ENCODE data around the gene AGMAT. TPM values are rescaled to one million over a fixed set of nuclear protein-coding genes. Genes with fewer than 3 reads are reported as not detected.
A peak's percentile ranks its signal among the peaks of the same experiment; 100 is the strongest.

The AGMAT gene
- polyA plus RNA-seq, 4 donors = 18.9 to 66.5 (median 27.2) TPM

DNA sequence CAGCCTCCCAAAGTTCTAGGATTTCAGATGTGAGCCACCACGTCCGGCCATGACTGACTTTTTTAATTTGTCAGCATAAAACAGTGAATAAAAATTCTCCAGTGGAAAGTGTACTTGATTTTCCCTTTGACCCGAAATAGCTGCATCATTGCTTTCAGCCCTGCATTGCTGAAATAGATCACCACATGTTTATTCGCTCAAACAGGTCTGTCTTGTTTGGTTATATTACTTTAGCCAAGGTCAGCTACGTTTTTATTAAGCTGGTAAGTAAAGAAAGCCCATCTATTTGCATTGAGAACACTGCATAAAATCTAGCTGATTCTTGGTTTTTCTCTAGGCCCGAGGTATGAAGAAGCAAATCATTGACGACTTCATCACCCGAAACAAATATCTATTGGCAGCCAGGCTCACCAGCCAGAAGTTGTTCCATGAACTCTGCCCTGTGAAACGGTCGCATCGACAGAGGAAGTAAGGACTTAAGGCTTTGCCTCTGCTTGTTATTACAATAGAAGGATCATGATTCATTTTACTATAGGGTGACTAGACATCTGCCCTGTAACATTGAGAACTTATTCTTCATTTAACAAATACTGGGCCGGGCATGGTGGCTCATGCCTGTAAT is 25.6 kb downstream of the AGMAT start:
- H3K27me3 ChIP-seq (ENCODE audit: control insufficient read depth in 3 of 3, insufficient read depth in 3 of 3, low read length in 3 of 3) = no peaks in the 10 kb centered on the region
- no peaks in the 10 kb centered on the region for H3K9me3 ChIP-seq (ENCODE audit: control insufficient read depth in 2 of 2, insufficient read depth in 1 of 2, low read depth in 1 of 2, low read length in 1 of 2)
- H3K36me3 ChIP-seq (ENCODE audit: control insufficient read depth in 3 of 3, insufficient read depth in 2 of 3, low read depth in 1 of 3, low read length in 3 of 3) = peaks cover 4 to 38% (median 9%) of the 10 kb centered on the region in 3 donors
- peaks cover 0 to 11% (median 0%) of the 10 kb centered on the region in 3 donors for H3K4me1 ChIP-seq (ENCODE audit: control insufficient read depth in 3 of 3, insufficient read depth in 2 of 3, low read depth in 1 of 3, low read length in 2 of 3)
- peak overlapping the region in 2 of 3 donors; percentile 45 to 65 for H3K27ac ChIP-seq (ENCODE audit: low read depth in 1 of 3, low read length in 2 of 3)
- 28 to 69% (median 38%) methylated on average over 12 of the region's 12 CpGs for WGBS, 3 donors
- peak; percentile 82 to 91 for DNase-seq
- no peak for FAIRE-seq
- no peak overlapping the region for H3K4me3 ChIP-seq (ENCODE audit: low read depth in 1 of 3, low read length in 3 of 3)

DNA sequence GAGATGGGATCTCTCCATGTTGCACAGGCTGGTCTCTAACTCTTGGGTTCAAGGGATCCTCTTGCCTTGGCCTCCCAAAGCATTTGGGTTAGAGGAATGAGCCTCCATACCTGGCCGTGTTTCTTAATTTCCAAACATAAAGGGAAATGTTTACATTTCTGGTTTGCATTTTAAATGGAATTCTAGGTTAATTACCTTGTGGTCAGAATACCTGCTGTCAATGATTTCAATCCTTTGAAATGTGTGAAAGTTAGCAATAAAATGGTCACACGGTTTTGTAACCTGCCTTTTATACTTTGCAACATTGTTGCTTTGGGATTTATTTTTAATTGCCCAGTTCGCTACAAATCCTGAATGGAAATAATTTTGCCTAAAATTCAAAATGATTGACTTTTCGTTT is 26.3 kb downstream of the AGMAT start:
- peaks cover 4 to 36% (median 10%) of the 10 kb centered on the region in 3 donors for H3K36me3 ChIP-seq (ENCODE audit: control insufficient read depth in 3 of 3, insufficient read depth in 2 of 3, low read depth in 1 of 3, low read length in 3 of 3)
- H3K4me1 ChIP-seq (ENCODE audit: control insufficient read depth in 3 of 3, insufficient read depth in 2 of 3, low read depth in 1 of 3, low read length in 2 of 3) = peaks cover 0 to 11% (median 0%) of the 10 kb centered on the region in 3 donors
- WGBS, 3 donors = 86 to 95% (median 86%) methylated on average over 4 of the region's 4 CpGs
- FAIRE-seq (no peak), DNase-seq (no peak)
- no peaks in the 10 kb centered on the region for H3K27me3 ChIP-seq (ENCODE audit: control insufficient read depth in 3 of 3, insufficient read depth in 3 of 3, low read length in 3 of 3)
- H3K9me3 ChIP-seq (ENCODE audit: control insufficient read depth in 2 of 2, insufficient read depth in 1 of 2, low read depth in 1 of 2, low read length in 1 of 2) = no peaks in the 10 kb centered on the region
- no peak overlapping the region for H3K4me3 ChIP-seq (ENCODE audit: low read depth in 1 of 3, low read length in 3 of 3)
- no peak overlapping the region for H3K27ac ChIP-seq (ENCODE audit: low read depth in 1 of 3, low read length in 2 of 3)

DNA sequence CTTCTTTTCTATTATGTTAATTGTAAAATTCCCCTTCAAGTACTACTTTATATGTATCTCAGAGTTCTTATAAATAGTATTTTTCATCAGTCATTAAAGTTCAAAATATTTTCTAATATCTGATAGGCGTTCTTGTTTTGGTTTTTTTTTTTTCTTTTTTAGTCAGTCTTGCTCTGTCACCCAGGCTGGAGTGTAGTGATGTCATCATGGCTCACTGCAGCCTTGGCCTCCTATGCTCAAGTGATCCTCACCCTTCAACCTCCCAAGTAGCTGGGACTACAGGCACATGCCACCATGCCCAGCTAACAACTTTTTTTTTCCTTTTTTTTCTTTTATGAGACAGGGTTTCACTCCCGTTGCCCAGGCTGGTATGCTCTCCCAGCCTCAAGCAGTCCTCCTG is 27.3 kb downstream of the AGMAT start:
- FAIRE-seq = no peak

DNA sequence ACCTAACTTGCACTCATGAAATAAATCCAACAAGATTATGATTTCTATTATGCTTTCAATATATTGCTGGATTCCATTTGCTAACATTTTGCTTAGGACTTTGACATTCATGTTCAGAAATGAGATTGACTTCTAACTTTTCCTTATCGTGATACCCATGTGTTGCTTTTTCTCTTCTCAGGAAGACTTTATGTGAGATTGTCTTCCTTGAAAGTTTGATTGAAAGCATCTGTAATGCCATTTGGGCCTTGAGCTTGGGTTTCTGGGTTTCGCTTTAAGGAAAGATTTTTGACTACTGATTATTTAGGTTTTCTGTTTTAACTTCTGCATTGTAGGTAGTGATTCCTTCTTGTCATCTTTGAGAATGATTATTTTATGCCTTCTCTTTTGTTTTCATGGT is 27.8 kb downstream of the AGMAT start:
- Histone ChIP-seq H3K4me3 (ENCODE audit: low read depth in 1 of 3, low read length in 3 of 3) (no peak overlapping the region), H3K36me3 (ENCODE audit: control insufficient read depth in 3 of 3, insufficient read depth in 2 of 3, low read depth in 1 of 3, low read length in 3 of 3) (peaks cover 3 to 36% (median 7%) of the 10 kb centered on the region in 3 donors)
- WGBS, 3 donors = 88 to 98% (median 91%) methylated on average over 2 of the region's 2 CpGs

More for the DNA sequence above, 27.3 kb downstream of the AGMAT start:
- Histone ChIP-seq H3K27ac (ENCODE audit: low read depth in 1 of 3, low read length in 2 of 3) (no peak overlapping the region), H3K27me3 (ENCODE audit: control insufficient read depth in 3 of 3, insufficient read depth in 3 of 3, low read length in 3 of 3) (no peaks in the 10 kb centered on the region), H3K9me3 (ENCODE audit: control insufficient read depth in 2 of 2, insufficient read depth in 1 of 2, low read depth in 1 of 2, low read length in 1 of 2) (no peaks in the 10 kb centered on the region), H3K4me3 (ENCODE audit: low read depth in 1 of 3, low read length in 3 of 3) (no peak overlapping the region), H3K4me1 (ENCODE audit: control insufficient read depth in 3 of 3, insufficient read depth in 2 of 3, low read depth in 1 of 3, low read length in 2 of 3) (peaks cover 0 to 11% (median 0%) of the 10 kb centered on the region in 3 donors), H3K36me3 (ENCODE audit: control insufficient read depth in 3 of 3, insufficient read depth in 2 of 3, low read depth in 1 of 3, low read length in 3 of 3) (peaks cover 4 to 36% (median 8%) of the 10 kb centered on the region in 3 donors)
- 89 to 97% (median 95%) methylated on average over 2 of the region's 2 CpGs for WGBS, 3 donors
- no peak for DNase-seq

DNA sequence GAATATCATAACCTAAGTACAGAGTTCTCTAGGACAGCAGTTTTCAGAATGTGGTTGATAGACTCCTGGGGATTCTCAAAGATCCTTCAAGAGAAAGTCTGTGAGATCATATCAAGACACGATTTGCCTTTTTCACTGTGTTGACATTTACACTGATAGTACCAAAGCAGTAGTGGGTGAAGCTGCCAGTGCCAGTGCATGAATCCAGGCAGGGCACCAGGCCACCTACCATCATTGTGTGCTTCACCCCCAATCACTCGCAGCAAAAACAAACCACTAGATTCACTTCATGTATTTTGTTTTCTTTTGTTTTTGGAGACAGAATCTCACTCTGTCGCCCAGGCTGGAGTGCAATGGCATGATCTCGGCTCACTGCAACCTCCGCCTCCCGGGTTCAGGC is 34.3 kb downstream of the AGMAT start:
- Histone ChIP-seq H3K36me3 (ENCODE audit: control insufficient read depth in 3 of 3, insufficient read depth in 2 of 3, low read depth in 1 of 3, low read length in 3 of 3) (peaks cover 0 to 41% (median 15%) of the 10 kb centered on the region in 3 donors), H3K4me1 (ENCODE audit: control insufficient read depth in 3 of 3, insufficient read depth in 2 of 3, low read depth in 1 of 3, low read length in 2 of 3) (no peaks in the 10 kb centered on the region), H3K4me3 (ENCODE audit: low read depth in 1 of 3, low read length in 3 of 3) (no peak overlapping the region), H3K27me3 (ENCODE audit: control insufficient read depth in 3 of 3, insufficient read depth in 3 of 3, low read length in 3 of 3) (no peaks in the 10 kb centered on the region), H3K27ac (ENCODE audit: low read depth in 1 of 3, low read length in 2 of 3) (no peak overlapping the region), H3K9me3 (ENCODE audit: control insufficient read depth in 2 of 2, insufficient read depth in 1 of 2, low read depth in 1 of 2, low read length in 1 of 2) (no peaks in the 10 kb centered on the region)
- DNase-seq (no peak), FAIRE-seq (no peak)
- WGBS, 3 donors = 83 to 87% (median 87%) methylated on average over 6 of the region's 6 CpGs

More for the DNA sequence above, 27.8 kb downstream of the AGMAT start:
- Histone ChIP-seq H3K27me3 (ENCODE audit: control insufficient read depth in 3 of 3, insufficient read depth in 3 of 3, low read length in 3 of 3) (no peaks in the 10 kb centered on the region), H3K4me1 (ENCODE audit: control insufficient read depth in 3 of 3, insufficient read depth in 2 of 3, low read depth in 1 of 3, low read length in 2 of 3) (peaks cover 0 to 11% (median 0%) of the 10 kb centered on the region in 3 donors), H3K27ac (ENCODE audit: low read depth in 1 of 3, low read length in 2 of 3) (no peak overlapping the region), H3K9me3 (ENCODE audit: control insufficient read depth in 2 of 2, insufficient read depth in 1 of 2, low read depth in 1 of 2, low read length in 1 of 2) (no peaks in the 10 kb centered on the region)
- FAIRE-seq (no peak), DNase-seq (no peak)

DNA sequence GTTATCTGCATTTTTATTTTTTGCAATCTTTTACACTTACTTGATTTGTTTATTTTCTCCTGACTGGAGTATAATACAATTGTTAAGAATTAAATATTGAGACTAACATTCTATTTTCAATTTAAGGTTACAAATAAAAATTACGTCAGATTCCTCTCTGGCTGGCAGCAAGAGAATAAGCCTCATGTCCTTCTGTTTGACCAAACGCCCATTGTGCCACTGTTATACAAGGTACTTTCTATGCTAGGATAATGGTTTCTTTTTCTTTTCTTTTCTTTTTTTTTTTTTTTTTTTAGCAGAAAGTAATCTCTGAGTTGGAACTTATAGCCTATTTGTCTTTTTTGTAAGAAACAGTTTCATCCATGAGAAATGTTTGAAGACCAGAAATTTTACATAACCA is 38.2 kb downstream of the AGMAT start:
- Histone ChIP-seq H3K36me3 (ENCODE audit: control insufficient read depth in 3 of 3, insufficient read depth in 2 of 3, low read depth in 1 of 3, low read length in 3 of 3) (peaks cover 4 to 44% (median 25%) of the 10 kb centered on the region in 3 donors), H3K27me3 (ENCODE audit: control insufficient read depth in 3 of 3, insufficient read depth in 3 of 3, low read length in 3 of 3) (no peaks in the 10 kb centered on the region), H3K4me3 (ENCODE audit: low read depth in 1 of 3, low read length in 3 of 3) (no peak overlapping the region), H3K9me3 (ENCODE audit: control insufficient read depth in 2 of 2, insufficient read depth in 1 of 2, low read depth in 1 of 2, low read length in 1 of 2) (no peaks in the 10 kb centered on the region), H3K27ac (ENCODE audit: low read depth in 1 of 3, low read length in 2 of 3) (no peak overlapping the region), H3K4me1 (ENCODE audit: control insufficient read depth in 3 of 3, insufficient read depth in 2 of 3, low read depth in 1 of 3, low read length in 2 of 3) (no peaks in the 10 kb centered on the region)
- FAIRE-seq = no peak
- no peak for DNase-seq
- 91 to 93% (median 93%) methylated on average over 2 of the region's 2 CpGs for WGBS, 3 donors

DNA sequence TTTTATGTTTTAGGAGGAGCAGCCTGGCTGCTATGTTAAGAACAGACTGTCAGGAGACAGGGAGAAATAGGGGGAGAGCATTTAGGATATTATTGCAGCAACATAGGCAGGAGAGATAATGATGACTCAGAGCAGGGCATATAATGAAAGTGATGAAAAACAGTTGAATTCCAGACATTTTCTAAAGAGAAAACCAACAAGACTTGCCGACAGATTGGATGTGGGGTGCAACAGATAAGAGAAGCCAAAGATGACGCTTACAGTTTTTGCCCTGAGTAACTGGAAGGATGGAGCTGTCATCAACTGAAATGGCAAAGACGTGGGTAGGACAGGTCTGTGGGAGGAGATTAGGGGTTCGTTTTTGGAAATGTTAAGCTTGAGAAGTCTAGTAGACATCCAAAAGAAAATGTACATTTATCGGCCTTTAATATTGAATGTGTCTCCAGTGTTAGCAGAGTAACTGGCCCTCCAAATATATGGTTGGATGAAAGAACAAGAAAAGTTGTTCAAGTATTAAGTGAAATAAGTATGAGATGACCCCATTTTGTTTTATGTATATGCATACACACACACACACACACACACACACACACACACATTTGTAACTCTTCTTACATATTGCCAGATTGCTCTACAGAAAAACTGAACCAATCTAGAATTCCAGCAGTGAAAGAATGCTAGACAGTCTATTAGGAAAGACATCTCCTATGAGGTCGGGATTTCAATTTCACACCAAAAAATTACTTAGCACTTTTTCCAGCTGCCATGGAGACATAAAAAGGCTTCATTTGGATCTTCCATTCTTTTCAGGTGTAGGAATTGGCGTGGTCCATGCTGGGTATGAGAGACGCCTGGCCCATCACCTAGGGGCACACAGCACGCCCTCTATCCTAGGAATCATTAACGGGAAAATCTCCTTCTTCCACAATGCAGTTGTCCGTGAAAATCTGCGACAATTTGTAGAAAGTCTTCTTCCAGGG is 41.0 kb downstream of the AGMAT start:
- Histone ChIP-seq H3K27ac (ENCODE audit: low read depth in 1 of 3, low read length in 2 of 3) (no peak overlapping the region), H3K4me3 (ENCODE audit: low read depth in 1 of 3, low read length in 3 of 3) (no peak overlapping the region), H3K36me3 (ENCODE audit: control insufficient read depth in 3 of 3, insufficient read depth in 2 of 3, low read depth in 1 of 3, low read length in 3 of 3) (peaks cover 6 to 53% (median 26%) of the 10 kb centered on the region in 3 donors), H3K27me3 (ENCODE audit: control insufficient read depth in 3 of 3, insufficient read depth in 3 of 3, low read length in 3 of 3) (no peaks in the 10 kb centered on the region), H3K9me3 (ENCODE audit: control insufficient read depth in 2 of 2, insufficient read depth in 1 of 2, low read depth in 1 of 2, low read length in 1 of 2) (no peaks in the 10 kb centered on the region), H3K4me1 (ENCODE audit: control insufficient read depth in 3 of 3, insufficient read depth in 2 of 3, low read depth in 1 of 3, low read length in 2 of 3) (no peaks in the 10 kb centered on the region)
- FAIRE-seq (no peak), DNase-seq (no peak)
- WGBS, 3 donors = 93 to 96% (median 94%) methylated on average over 12 of the region's 12 CpGs

DNA sequence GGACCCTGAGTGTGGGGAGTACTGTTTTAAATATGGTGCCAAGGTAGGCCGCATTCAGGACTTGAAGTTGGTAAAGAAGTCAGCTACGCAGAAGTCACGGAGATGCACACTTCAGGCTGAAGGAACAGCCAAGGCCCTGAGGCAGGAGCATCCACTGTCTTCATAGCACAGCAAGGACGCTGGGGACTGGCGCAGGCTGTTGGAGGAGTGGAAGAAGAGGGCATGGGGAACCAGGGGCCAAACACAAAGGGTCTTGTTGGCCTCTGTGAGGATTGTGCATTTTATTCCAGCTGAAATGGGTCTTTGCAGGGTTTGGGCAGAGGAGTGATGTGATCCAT is 41.6 kb downstream of the AGMAT start:
- Histone ChIP-seq H3K36me3 (ENCODE audit: control insufficient read depth in 3 of 3, insufficient read depth in 2 of 3, low read depth in 1 of 3, low read length in 3 of 3) (peaks cover 6 to 56% (median 27%) of the 10 kb centered on the region in 3 donors), H3K27ac (ENCODE audit: low read depth in 1 of 3, low read length in 2 of 3) (no peak overlapping the region), H3K9me3 (ENCODE audit: control insufficient read depth in 2 of 2, insufficient read depth in 1 of 2, low read depth in 1 of 2, low read length in 1 of 2) (no peaks in the 10 kb centered on the region), H3K27me3 (ENCODE audit: control insufficient read depth in 3 of 3, insufficient read depth in 3 of 3, low read length in 3 of 3) (no peaks in the 10 kb centered on the region), H3K4me1 (ENCODE audit: control insufficient read depth in 3 of 3, insufficient read depth in 2 of 3, low read depth in 1 of 3, low read length in 2 of 3) (no peaks in the 10 kb centered on the region), H3K4me3 (ENCODE audit: low read depth in 1 of 3, low read length in 3 of 3) (no peak overlapping the region)
- WGBS, 3 donors = 91 to 97% (median 95%) methylated on average over 5 of the region's 5 CpGs
- DNase-seq (no peak), FAIRE-seq (no peak)

Measured in small intestine (tissue), 7 donors.